ENCODE data around the gene EEF1G. TPM values are rescaled to one million over a fixed set of nuclear protein-coding genes. Genes with fewer than 3 reads are reported as not detected.
"Not testable (repeated sequence)": the region's sequence is repeated elsewhere in the genome, so short reads cannot be mapped to it uniquely, and the experiment has no call there.

The EEF1G gene
- total RNA-seq, 5 donors from 2014 or later (not counting 1 experiment from before 2014, with no cell fraction given): 1,908 to 2,187 (median 2,119) TPM

- DNase-seq (no peak), ATAC-seq (replicated peaks in 1 of 4) (no peak)
- Histone ChIP-seq H3K4me1 (ENCODE audit: control insufficient read depth in 1 of 2, extremely low read depth in 1 of 2, insufficient read depth in 2 of 2, low read length in 2 of 2) (peaks cover 2 to 18% of the 10 kb centered on the region in 2 experiments), H3K27ac (ENCODE audit: low read length) (no peak overlapping the region), H3K36me3 (ENCODE audit: control insufficient read depth in 2 of 2, extremely low read depth in 1 of 2, insufficient read depth in 1 of 2, low read length in 1 of 2) (peaks cover 10 to 79% of the 10 kb centered on the region in 2 donors), H3K27me3 (replicated peaks in 1 of 2; ENCODE audit: control insufficient read depth in 2 of 2, extremely low read depth in 1 of 2, insufficient read depth in 2 of 2, low read length in 1 of 2) (no peaks in the 10 kb centered on the region), H3K9me3 (no peaks in the 10 kb centered on the region), H3K4me3 (ENCODE audit: control insufficient read depth in 1 of 2, extremely low read depth in 1 of 2, low read length in 1 of 2) (no peak overlapping the region)
- no peak overlapping the region for H3K4me3 Mint-ChIP-seq
- ChIA-PET POLR2A (interaction anchor here (0.5 to 0.6 kb wide), 2 partner anchors 14 to 736 kb away, joined by 4 to 6 read pairs; no protein-coding TSS in a partner anchor), CTCF (interaction anchor here in 1 of 2 donors (1.1 to 1.9 kb wide), 2 partner anchors 11 to 142 kb away, joined by 4 to 9 read pairs; no protein-coding TSS in a partner anchor)
- peaks cover 45% of the 10 kb centered on the region for H3K36me3 Mint-ChIP-seq
- no peaks in the 10 kb centered on the region for H3K27me3 Mint-ChIP-seq
- peak overlapping the region; percentile 4 to 59 for H3K27ac Mint-ChIP-seq
- WGBS (ENCODE audit: insufficient coverage): 100% methylated on average over 1 of the region's 8 CpGs
- peaks cover 32 to 42% (median 41%) of the 10 kb centered on the region in 3 donors for H3K4me1 Mint-ChIP-seq
- no peaks in the 10 kb centered on the region for H3K9me3 Mint-ChIP-seq
Measured at GRCh38 chr11:62566247-62566646, 7.4 kb downstream of the EEF1G start.

DNA sequence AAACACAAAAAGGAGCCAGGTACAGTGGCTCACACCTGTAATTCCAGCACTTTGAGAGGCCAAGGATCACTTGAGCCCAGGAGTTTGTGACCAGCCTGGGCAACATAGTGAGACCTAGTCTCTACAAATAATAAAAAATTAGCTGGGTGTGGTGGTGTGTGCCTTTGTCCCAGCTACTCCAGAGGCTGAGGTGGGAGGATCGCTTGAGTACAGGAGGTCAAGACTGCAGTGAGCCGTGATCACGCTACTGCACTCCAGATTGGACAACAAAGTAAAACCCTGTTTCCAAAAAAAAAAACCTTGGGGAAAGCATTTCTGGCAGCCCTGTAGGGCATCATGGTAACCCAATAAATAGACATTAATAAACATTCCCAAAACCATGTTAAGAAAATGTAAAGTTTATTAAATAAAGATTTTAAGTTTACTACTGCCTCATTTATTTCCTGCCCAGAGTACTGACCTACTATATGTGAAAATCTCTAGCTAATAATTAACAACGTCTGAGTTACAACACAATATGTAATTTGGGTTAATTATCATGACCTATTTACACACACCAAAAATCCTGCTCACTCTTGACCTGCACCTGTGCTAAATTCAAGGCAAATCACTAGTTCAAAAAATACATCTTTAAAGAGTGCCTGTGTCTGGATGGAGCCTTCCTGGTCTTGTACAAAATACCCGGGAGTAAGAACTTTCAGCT is 8.4 kb downstream of the EEF1G start:
- H3K27ac Mint-ChIP-seq: peak overlapping the region in 1 of 2 donors; percentile 21

DNA sequence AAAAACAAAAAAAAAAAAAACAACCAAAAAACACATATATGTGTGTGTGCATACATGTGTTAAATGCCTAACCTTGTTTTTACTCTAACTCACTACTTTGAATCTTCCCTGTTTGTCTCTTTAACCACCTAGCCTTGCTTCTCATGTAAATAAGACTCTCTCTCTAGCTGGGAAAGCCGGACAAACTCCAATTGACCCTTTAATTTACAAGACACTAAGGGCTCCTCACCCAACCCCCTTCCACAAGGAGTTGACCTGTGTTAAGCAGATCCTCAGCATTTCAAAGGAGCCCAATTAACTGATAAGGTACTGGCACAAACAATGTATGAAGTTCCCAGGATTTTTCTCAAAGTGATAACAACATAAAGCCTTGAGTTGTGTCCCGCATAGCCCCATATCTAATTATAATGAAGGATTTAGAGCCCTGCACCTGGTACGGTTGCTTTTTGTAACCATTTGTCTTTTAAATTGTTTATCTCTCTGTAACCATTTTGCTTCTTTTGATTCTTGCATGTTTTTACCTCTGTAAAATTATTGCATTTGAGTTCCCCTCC is 11.9 kb downstream of the EEF1G start:
- Mint-ChIP-seq H3K36me3 (peaks cover 32% of the 10 kb centered on the region), H3K4me1 (peaks cover 44 to 57% (median 51%) of the 10 kb centered on the region in 3 donors), H3K27ac (peak overlapping the region; percentile 18 to 59)
- H3K4me3 Mint-ChIP-seq; H3K9me3 Mint-ChIP-seq; H3K27ac ChIP-seq (ENCODE audit: low read length); H3K27me3 ChIP-seq (replicated peaks in 1 of 2; ENCODE audit: control insufficient read depth in 2 of 2, extremely low read depth in 1 of 2, insufficient read depth in 2 of 2, low read length in 1 of 2); DNase-seq; H3K27me3 Mint-ChIP-seq; ATAC-seq (replicated peaks in 1 of 4); H3K4me3 ChIP-seq (ENCODE audit: control insufficient read depth in 1 of 2, extremely low read depth in 1 of 2, low read length in 1 of 2); H3K9me3 ChIP-seq: not testable (repeated sequence)
- ChIA-PET CTCF (interaction anchor here (0.7 to 5.2 kb wide), 4 partner anchors 8 to 137 kb away, joined by 4 to 63 read pairs (median 12); no protein-coding TSS in a partner anchor), POLR2A (interaction anchor here (0.6 kb wide), 2 partner anchors 11 to 107 kb away, joined by 3 read pairs; no protein-coding TSS in a partner anchor)
- Histone ChIP-seq H3K4me1 (ENCODE audit: control insufficient read depth in 1 of 2, extremely low read depth in 1 of 2, insufficient read depth in 2 of 2, low read length in 2 of 2) (peaks cover 9 to 43% of the 10 kb centered on the region in 2 experiments), H3K36me3 (ENCODE audit: control insufficient read depth in 2 of 2, extremely low read depth in 1 of 2, insufficient read depth in 1 of 2, low read length in 1 of 2) (peaks cover 19 to 66% of the 10 kb centered on the region in 2 donors)
- WGBS (ENCODE audit: insufficient coverage): no CpG with 5 or more reads among the region's 3 CpGs

More for the DNA sequence above, 8.4 kb downstream of the EEF1G start:
- H3K4me3 ChIP-seq (ENCODE audit: control insufficient read depth in 1 of 2, extremely low read depth in 1 of 2, low read length in 1 of 2): no peak overlapping the region
- H3K27ac ChIP-seq (ENCODE audit: low read length): no peak overlapping the region
- H3K9me3 ChIP-seq: no peaks in the 10 kb centered on the region
- no peaks in the 10 kb centered on the region for H3K27me3 ChIP-seq (replicated peaks in 1 of 2; ENCODE audit: control insufficient read depth in 2 of 2, extremely low read depth in 1 of 2, insufficient read depth in 2 of 2, low read length in 1 of 2)
- Mint-ChIP-seq H3K27me3 (no peaks in the 10 kb centered on the region), H3K4me1 (peaks cover 34 to 42% (median 39%) of the 10 kb centered on the region in 3 donors), H3K36me3 (peaks cover 37% of the 10 kb centered on the region), H3K4me3 (no peak overlapping the region), H3K9me3 (no peaks in the 10 kb centered on the region)
- H3K4me1 ChIP-seq (ENCODE audit: control insufficient read depth in 1 of 2, extremely low read depth in 1 of 2, insufficient read depth in 2 of 2, low read length in 2 of 2): peaks cover 2 to 18% of the 10 kb centered on the region in 2 experiments
- no CpG with 5 or more reads among the region's 5 CpGs for WGBS (ENCODE audit: insufficient coverage)
- ChIA-PET CTCF (interaction anchor here in 1 of 2 donors (1.1 to 1.9 kb wide), 2 partner anchors 10 to 141 kb away, joined by 4 to 9 read pairs; no protein-coding TSS in a partner anchor), POLR2A (interaction anchor here in 1 of 2 donors (0.7 kb wide), 1 partner anchor 32 kb away, joined by 4 read pairs; no protein-coding TSS in a partner anchor)
- peaks cover 10 to 77% of the 10 kb centered on the region in 2 donors for H3K36me3 ChIP-seq (ENCODE audit: control insufficient read depth in 2 of 2, extremely low read depth in 1 of 2, insufficient read depth in 1 of 2, low read length in 1 of 2)
- ATAC-seq (replicated peaks in 1 of 4): no peak
- DNase-seq: no peak

DNA sequence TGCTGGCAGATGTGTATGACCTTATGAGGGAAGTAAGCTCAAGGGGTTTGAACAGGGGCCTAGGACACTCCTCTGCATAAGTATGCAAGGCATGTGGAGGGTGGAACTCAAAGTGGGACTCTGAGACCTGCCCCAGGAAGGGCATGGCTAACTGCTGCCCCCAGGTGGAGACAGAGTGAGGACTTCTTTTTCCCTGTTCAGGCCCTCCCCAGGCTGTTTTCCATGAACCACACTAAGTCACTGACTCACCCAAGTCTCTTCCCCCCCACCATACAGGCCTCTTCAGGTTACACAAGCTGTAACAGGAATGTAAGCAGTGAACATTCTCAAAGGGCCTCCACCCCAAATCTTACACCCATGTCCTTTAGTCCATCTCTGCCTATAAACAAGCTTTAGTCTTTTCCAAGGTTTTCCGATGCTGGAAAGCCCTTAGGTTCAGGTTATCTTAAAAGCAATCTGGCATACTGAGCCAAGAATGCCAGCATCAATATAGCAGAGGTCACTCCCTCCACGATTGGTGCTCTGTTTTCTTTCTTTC is 13.1 kb downstream of the EEF1G start:
- Mint-ChIP-seq H3K4me3 (no peak overlapping the region), H3K27ac (peak overlapping the region; percentile 86 to 99), H3K9me3 (no peaks in the 10 kb centered on the region), H3K27me3 (no peaks in the 10 kb centered on the region), H3K4me1 (peaks cover 54 to 61% (median 55%) of the 10 kb centered on the region in 3 donors), H3K36me3 (peaks cover 24% of the 10 kb centered on the region)
- H3K4me1 ChIP-seq (ENCODE audit: control insufficient read depth in 1 of 2, extremely low read depth in 1 of 2, insufficient read depth in 2 of 2, low read length in 2 of 2): peaks cover 16 to 54% of the 10 kb centered on the region in 2 experiments
- H3K27me3 ChIP-seq (replicated peaks in 1 of 2; ENCODE audit: control insufficient read depth in 2 of 2, extremely low read depth in 1 of 2, insufficient read depth in 2 of 2, low read length in 1 of 2): no peaks in the 10 kb centered on the region
- WGBS (ENCODE audit: insufficient coverage): 60% methylated on average over 1 of the region's 2 CpGs
- peaks cover 14 to 55% of the 10 kb centered on the region in 2 donors for H3K36me3 ChIP-seq (ENCODE audit: control insufficient read depth in 2 of 2, extremely low read depth in 1 of 2, insufficient read depth in 1 of 2, low read length in 1 of 2)
- ATAC-seq (replicated peaks in 1 of 4): peak in 3 of 4 experiments; percentile 14 to 26 (median 25)
- no peak overlapping the region for H3K27ac ChIP-seq (ENCODE audit: low read length)
- ChIA-PET CTCF (interaction anchor here (0.5 to 5.2 kb wide), 23 partner anchors 9 to 194 kb away, joined by 3 to 63 read pairs (median 4); partner anchors contain the start of genes EEF1G (in 2 of the 2), AHNAK (in 1 of the 2) and ZBTB3 (in 1 of the 2)), POLR2A (interaction anchor here (1.2 to 6.5 kb wide), 2 partner anchors 9 to 16 kb away, joined by 4 to 98 read pairs; partner anchors contain the start of gene AHNAK (in 1 of the 2))
- H3K9me3 ChIP-seq: no peaks in the 10 kb centered on the region
- peak; percentile 39 to 88 (median 71) for DNase-seq
- no peak overlapping the region for H3K4me3 ChIP-seq (ENCODE audit: control insufficient read depth in 1 of 2, extremely low read depth in 1 of 2, low read length in 1 of 2)

DNA sequence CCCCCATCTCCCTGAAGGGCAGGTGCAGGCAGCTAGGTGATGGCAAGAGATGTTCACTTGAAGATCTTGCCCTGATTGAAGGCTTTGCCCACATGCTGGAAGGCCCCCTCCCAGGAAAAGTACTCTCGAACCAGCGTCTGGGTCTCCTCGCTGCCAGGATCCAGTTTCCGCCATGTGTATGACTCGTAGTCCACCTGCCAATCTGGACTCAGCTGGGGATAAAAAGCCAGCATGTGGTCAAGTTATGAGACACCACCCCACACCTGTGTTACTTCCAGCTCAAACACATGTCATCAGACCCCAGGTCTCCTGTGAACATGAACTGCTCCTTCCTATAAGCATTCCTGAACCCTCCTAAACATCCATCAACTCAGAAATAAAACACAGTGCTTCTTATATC is 14.1 kb downstream of the EEF1G start:
- Histone ChIP-seq H3K4me1 (ENCODE audit: control insufficient read depth in 1 of 2, extremely low read depth in 1 of 2, insufficient read depth in 2 of 2, low read length in 2 of 2) (peaks cover 24 to 64% of the 10 kb centered on the region in 2 experiments), H3K36me3 (ENCODE audit: control insufficient read depth in 2 of 2, extremely low read depth in 1 of 2, insufficient read depth in 1 of 2, low read length in 1 of 2) (peaks cover 14 to 46% of the 10 kb centered on the region in 2 donors), H3K27ac (ENCODE audit: low read length) (peak overlapping the region; percentile 98)
- H3K27me3 ChIP-seq (replicated peaks in 1 of 2; ENCODE audit: control insufficient read depth in 2 of 2, extremely low read depth in 1 of 2, insufficient read depth in 2 of 2, low read length in 1 of 2); H3K9me3 ChIP-seq; H3K27me3 Mint-ChIP-seq; DNase-seq; H3K9me3 Mint-ChIP-seq; H3K4me3 ChIP-seq (ENCODE audit: control insufficient read depth in 1 of 2, extremely low read depth in 1 of 2, low read length in 1 of 2); ATAC-seq (replicated peaks in 1 of 4): not testable (repeated sequence)
- WGBS (ENCODE audit: insufficient coverage): 94% methylated on average over 5 of the region's 5 CpGs
- POLR2A ChIA-PET: interaction anchor here (0.6 to 6.5 kb wide), 4 partner anchors 14 to 54 kb away, joined by 4 to 98 read pairs (median 8); partner anchors contain the start of genes AHNAK (in 1 of the 2) and EEF1G (in 1 of the 2)
- Mint-ChIP-seq H3K36me3 (peaks cover 22% of the 10 kb centered on the region), H3K4me1 (peaks cover 61 to 68% (median 65%) of the 10 kb centered on the region in 3 donors), H3K4me3 (peak overlapping the region in 2 of 3 donors; percentile 21 to 42), H3K27ac (peak overlapping the region; percentile 86 to 99)
- CTCF ChIA-PET: interaction anchor here (0.9 to 5.2 kb wide), 11 partner anchors 9 to 165 kb away, joined by 3 to 63 read pairs (median 7); partner anchors contain the start of gene EEF1G (in 1 of the 2)
